ENCODE measurements around the gene PHKA1. TPM values are rescaled to one million over a fixed set of nuclear protein-coding genes. Genes with fewer than 3 reads are reported as not detected.

PHKA1 gene
- total RNA-seq, 1 donor from 2014 or later = 4.0 TPM

DNA sequence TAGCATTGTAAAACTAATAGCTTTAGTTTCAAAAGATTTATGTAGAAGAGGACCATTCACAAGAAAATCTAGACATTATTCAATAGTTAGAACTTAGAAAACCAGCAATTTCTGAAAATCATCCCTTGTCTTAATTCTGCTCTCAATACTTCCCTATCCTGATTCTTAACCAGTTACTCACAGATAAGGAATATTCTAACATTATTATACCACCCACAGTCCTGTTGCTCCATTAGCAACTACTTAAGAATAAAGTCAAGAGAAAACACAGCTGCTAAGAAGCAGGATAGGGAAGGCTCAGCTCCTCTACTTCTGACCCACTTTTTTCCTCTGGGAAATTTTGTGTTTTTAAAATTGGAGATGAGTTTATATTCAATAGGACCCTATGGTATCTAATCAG, 47.7 kb downstream of the PHKA1 start:
- no peak for DNase-seq (ENCODE audit: low spot score)
- no peaks in the 10 kb centered on the region for H3K9me3 Mint-ChIP-seq (ENCODE audit: unreplicated experiment)
- TF ChIP-seq, protein P1, sequence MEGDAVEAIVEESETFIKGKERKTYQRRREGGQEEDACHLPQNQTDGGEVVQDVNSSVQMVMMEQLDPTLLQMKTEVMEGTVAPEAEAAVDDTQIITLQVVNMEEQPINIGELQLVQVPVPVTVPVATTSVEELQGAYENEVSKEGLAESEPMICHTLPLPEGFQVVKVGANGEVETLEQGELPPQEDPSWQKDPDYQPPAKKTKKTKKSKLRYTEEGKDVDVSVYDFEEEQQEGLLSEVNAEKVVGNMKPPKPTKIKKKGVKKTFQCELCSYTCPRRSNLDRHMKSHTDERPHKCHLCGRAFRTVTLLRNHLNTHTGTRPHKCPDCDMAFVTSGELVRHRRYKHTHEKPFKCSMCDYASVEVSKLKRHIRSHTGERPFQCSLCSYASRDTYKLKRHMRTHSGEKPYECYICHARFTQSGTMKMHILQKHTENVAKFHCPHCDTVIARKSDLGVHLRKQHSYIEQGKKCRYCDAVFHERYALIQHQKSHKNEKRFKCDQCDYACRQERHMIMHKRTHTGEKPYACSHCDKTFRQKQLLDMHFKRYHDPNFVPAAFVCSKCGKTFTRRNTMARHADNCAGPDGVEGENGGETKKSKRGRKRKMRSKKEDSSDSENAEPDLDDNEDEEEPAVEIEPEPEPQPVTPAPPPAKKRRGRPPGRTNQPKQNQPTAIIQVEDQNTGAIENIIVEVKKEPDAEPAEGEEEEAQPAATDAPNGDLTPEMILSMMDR (IDR thresholded peaks at IDR 0.05; ENCODE audit: unreplicated experiment) = no peak
- no peak overlapping the region for H3K27ac Mint-ChIP-seq (ENCODE audit: unreplicated experiment)
- H3K36me3 Mint-ChIP-seq (ENCODE audit: low read depth, unreplicated experiment) = no peaks in the 10 kb centered on the region
- H3K4me3 Mint-ChIP-seq (ENCODE audit: unreplicated experiment) = no peak overlapping the region
- no peaks in the 10 kb centered on the region for H3K27me3 Mint-ChIP-seq (ENCODE audit: unreplicated experiment)
- no peaks in the 10 kb centered on the region for H3K4me1 Mint-ChIP-seq (ENCODE audit: unreplicated experiment)

DNA sequence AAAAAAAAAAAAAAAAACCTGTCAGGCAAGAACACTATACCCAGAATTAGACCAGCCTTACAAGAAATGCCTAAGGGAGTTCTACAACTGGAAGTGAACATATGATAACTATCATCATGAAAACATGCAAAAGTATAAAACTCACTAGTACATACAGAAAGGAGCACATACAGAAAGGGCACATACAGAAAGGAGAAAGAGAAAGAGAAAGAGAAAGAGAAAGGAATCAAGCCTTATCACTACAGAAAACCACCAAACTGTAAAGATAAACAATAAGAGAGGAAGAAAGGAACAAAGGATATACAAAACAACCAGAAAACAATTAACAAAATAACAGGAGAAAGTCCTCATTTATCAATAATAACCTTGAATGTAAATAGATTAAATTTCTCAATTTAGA, 50.4 kb downstream of the PHKA1 start:
- no peaks in the 10 kb centered on the region for H3K4me1 Mint-ChIP-seq (ENCODE audit: unreplicated experiment)
- H3K36me3 Mint-ChIP-seq (ENCODE audit: low read depth, unreplicated experiment) = no peaks in the 10 kb centered on the region
- no peak for DNase-seq (ENCODE audit: low spot score)
- no peak overlapping the region for H3K27ac Mint-ChIP-seq (ENCODE audit: unreplicated experiment)
- no peaks in the 10 kb centered on the region for H3K9me3 Mint-ChIP-seq (ENCODE audit: unreplicated experiment)
- TF ChIP-seq, protein P1 (IDR thresholded peaks at IDR 0.05; ENCODE audit: unreplicated experiment) = no peak
- H3K4me3 Mint-ChIP-seq (ENCODE audit: unreplicated experiment) = no peak overlapping the region
- no peaks in the 10 kb centered on the region for H3K27me3 Mint-ChIP-seq (ENCODE audit: unreplicated experiment)

DNA sequence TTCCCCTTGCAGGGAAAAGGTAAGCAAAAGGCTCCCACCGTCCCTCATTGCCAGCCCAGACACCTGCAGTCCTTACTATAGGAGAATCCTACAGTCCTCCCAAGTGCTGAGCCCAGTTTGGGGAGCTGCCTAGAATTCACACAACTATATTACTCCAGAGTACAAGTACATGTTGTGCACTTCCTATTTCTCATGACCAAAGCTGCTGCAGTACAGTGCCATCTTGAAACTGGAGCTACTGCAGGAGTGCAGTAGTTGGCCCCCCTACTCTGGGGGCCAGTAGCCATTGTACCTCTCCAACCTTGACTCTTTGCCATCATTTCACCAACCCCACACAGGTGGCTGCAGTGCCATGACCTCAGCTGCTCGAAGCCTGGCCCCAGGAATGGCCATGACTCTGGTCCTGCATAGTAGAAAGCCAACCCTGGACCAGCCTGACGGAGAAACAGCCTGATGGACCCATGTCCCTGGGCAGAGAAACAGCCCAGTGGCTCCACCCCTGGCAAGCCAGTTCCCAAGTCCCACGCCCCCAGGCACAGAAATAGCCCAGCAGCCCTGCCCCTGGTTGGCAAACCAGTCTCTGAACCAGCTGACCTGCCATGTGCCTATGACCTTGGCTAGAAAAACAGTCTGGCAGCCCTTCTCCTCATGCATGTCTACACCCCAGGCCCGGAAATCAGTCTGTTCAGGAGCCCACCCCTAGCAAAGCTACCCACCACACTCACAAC, 51.9 kb downstream of the PHKA1 start:
- Mint-ChIP-seq H3K27ac (ENCODE audit: unreplicated experiment) (no peak overlapping the region), H3K4me1 (ENCODE audit: unreplicated experiment) (no peaks in the 10 kb centered on the region)
- TF ChIP-seq, protein P1 (IDR thresholded peaks at IDR 0.05; ENCODE audit: unreplicated experiment) = no peak

DNA sequence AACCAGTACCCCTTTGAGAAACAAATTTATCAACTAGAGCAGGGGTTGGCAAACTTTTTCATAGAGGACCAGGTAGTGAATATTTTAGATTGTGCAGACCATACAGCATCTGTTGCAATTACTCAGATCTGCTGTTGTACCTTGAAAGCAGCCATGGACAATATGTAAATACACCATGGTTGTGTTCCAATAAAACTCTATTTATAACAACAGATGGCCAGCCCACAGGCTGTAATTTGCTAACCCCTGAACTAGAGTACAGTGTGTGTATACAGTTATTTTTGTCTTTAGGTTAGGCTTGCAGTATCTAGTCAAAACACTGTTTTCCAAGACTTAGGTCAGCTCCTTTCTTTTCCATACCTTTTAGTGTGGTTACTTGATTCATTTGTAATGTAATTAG, 54.4 kb downstream of the PHKA1 start:
- Mint-ChIP-seq H3K27ac (ENCODE audit: unreplicated experiment) (no peak overlapping the region), H3K27me3 (ENCODE audit: unreplicated experiment) (no peaks in the 10 kb centered on the region), H3K9me3 (ENCODE audit: unreplicated experiment) (no peaks in the 10 kb centered on the region), H3K4me1 (ENCODE audit: unreplicated experiment) (no peaks in the 10 kb centered on the region), H3K36me3 (ENCODE audit: low read depth, unreplicated experiment) (peaks cover 3% of the 10 kb centered on the region), H3K4me3 (ENCODE audit: unreplicated experiment) (no peak overlapping the region)
- DNase-seq (ENCODE audit: low spot score) = no peak
- TF ChIP-seq, protein P1 (IDR thresholded peaks at IDR 0.05; ENCODE audit: unreplicated experiment) = no peak

More for the DNA sequence above, 51.9 kb downstream of the PHKA1 start:
- no peak overlapping the region for H3K4me3 Mint-ChIP-seq (ENCODE audit: unreplicated experiment)
- H3K36me3 Mint-ChIP-seq (ENCODE audit: low read depth, unreplicated experiment) = no peaks in the 10 kb centered on the region
- no peaks in the 10 kb centered on the region for H3K27me3 Mint-ChIP-seq (ENCODE audit: unreplicated experiment)
- DNase-seq (ENCODE audit: low spot score) = no peak
- H3K9me3 Mint-ChIP-seq (ENCODE audit: unreplicated experiment) = no peaks in the 10 kb centered on the region

DNA sequence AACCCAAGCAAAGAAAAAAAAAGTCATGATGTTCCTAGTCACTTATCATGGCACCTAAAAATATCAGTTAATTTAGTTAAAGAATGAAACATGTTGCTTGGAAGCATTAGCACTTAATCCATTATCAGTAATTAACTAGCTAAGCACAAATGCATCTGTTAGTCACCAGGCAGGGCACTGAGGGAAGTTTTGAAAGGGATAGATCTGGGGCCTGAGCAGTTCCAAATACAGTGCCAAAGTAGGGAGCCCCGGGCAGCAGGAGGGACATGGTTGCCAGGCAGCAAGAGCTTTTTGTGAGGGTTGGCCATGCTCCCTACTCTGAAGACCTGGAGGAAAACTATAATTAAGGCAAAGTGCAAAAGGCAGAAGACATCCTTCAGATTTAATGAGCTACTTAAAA, 62.0 kb downstream of the PHKA1 start:
- H3K4me1 Mint-ChIP-seq (ENCODE audit: unreplicated experiment) = no peaks in the 10 kb centered on the region
- peaks cover 3% of the 10 kb centered on the region for H3K36me3 Mint-ChIP-seq (ENCODE audit: low read depth, unreplicated experiment)
- H3K27me3 Mint-ChIP-seq (ENCODE audit: unreplicated experiment) = no peaks in the 10 kb centered on the region

More for the DNA sequence above, 62.0 kb downstream of the PHKA1 start:
- Mint-ChIP-seq H3K9me3 (ENCODE audit: unreplicated experiment) (no peaks in the 10 kb centered on the region), H3K27ac (ENCODE audit: unreplicated experiment) (no peak overlapping the region), H3K4me3 (ENCODE audit: unreplicated experiment) (no peak overlapping the region)
- no peak for DNase-seq (ENCODE audit: low spot score)
- TF ChIP-seq, protein P1 (IDR thresholded peaks at IDR 0.05; ENCODE audit: unreplicated experiment) = no peak
